RPMI8226 (cell line): ENCODE data around the gene CENPA.

Experiments used
- DNase-seq: peaks from one replicate; pipeline ENCODE4 v3.0.0-alpha.2; 2015

Gene CENPA

DNA sequence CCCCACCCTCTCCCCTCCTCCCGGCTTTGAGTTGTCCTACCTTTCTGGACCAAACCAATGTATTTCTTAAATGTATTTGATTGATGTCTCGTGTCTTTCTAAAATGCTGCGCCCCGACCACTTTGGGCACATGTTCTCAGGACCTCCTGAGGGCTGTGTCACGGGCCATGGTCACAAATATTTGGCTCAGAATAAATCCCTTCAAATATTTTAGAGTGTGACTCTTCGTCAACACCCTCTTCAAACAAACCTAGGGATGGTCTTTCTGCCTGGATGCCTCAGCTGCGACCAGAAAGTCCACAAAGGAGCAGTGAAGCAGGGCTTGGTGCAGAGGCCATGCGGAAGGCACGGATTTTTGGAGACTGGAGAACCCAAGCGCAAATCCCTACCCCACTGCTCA lies 22.8 kb upstream of the CENPA start:
- DNase-seq = no peak

DNA sequence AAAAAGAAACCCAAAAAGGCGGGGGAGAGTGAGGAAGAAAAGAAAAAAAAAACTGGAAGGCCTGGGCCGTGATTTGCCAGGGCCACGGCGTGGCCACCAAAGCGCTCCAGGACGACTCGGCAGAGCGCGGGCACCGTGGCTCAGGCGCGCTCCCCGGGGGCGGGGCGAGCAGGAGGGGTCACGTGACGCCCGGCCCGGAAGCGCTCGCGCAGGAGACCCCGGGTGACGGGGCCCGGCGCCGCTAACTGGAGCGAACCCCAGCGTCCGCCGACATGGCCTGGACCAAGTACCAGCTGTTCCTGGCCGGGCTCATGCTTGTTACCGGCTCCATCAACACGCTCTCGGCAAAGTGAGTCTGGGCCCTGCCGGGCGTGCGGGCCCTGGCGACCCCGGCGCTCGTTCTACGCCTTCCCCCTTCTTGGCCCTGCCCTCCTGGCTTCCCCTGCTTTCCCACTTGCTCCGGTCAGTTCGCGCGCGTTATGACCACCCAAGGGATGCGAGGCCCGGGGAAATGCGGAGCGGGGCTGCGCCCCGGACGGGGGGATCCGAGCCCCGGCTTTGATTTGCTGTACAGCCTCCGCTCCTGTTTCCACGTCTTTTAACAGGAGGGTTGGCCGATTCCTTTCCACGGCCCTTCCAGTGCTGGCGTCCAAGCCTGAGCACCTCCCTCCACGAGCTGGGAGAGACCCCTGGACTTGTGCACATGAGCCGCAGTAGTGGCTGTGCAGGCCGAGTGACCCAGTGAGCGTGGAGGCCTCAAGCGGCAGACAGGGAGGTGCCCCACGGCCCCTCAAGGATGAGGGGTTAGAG lies 21.6 kb upstream of the CENPA start, which contains the start of gene SLC35F6:
Gene SLC35F6, plus strand, starts transcription at position 207 of the 810 bp plus-strand sequence. Its CDS starts 66 bp downstream, at position 273.
- DNase-seq = peak; percentile 89

DNA sequence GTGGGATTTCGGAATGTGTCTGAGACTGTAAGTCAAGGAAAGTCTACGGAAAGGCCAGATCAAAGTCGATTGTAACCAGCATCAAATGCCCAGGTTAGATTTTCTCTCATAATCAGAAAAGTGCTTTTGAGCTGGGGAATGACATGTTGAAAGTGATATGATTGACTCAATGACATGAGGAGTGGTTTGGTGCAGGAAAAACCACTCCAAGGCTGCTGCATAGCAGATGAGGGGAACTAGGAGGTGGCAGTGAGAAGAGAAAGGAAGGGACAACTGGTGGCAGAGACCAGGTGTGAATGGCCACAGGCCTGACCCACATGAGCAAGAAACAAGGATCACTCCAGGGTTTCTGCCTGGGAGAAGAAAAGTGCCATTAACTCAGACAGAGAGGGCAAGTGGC lies 20.9 kb upstream of the CENPA start:
- no peak for DNase-seq

DNA sequence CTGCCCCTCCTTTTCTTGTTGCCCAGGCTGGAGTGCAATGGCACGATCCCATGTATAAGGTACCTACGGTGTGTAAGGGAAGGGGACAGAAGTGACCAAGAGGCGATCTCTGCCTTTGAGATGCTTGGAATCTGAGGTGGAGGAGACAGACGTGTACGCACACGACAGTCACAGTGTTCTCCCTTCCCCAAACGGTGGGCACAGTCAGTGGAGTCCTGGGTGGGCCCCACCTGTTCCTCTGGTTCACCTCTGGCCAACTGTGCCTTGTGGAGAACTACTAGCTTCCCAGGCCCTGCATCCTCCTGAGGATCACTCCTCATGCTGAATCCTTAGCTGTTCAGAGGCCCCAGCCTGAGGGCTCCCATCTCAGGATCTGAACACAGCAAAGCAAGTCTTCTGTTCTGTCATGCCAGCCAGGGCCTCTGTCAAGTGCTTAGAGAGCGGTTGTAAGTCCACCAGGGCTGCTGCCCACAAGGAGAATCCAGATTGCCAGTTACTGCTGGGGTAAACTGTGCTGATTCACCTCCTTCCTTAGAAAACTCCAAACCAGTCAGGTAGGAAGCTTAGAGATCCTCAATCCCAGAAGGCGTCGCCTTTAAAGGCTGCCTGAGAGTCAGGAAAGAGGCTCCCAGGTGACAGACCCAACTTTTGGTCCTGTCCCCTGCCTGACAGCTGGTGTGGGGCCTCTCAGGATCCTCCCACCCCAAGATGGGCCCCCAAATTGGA lies 20.2 kb upstream of the CENPA start:
- DNase-seq = no peak

DNA sequence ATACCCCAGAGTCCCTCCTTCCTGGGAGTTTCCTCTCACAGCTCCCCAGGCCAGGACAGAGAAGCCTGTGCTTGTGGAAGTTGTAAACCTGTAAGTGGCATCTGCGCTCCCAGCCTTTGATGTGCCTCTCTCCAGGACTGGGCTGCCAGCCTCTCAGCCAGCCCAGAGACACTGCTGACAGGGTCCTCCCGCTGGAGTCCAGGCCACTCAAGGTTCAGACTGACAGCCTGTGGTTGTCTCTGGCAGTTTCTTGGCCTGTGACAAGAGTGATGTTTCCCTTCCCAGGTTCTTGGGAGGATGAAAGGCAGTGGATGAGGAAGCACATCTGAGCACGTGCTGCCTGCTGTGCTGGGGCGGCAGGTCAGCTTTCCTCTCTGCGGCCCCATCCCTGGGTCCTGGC lies 18.7 kb upstream of the CENPA start:
- DNase-seq = no peak

DNA sequence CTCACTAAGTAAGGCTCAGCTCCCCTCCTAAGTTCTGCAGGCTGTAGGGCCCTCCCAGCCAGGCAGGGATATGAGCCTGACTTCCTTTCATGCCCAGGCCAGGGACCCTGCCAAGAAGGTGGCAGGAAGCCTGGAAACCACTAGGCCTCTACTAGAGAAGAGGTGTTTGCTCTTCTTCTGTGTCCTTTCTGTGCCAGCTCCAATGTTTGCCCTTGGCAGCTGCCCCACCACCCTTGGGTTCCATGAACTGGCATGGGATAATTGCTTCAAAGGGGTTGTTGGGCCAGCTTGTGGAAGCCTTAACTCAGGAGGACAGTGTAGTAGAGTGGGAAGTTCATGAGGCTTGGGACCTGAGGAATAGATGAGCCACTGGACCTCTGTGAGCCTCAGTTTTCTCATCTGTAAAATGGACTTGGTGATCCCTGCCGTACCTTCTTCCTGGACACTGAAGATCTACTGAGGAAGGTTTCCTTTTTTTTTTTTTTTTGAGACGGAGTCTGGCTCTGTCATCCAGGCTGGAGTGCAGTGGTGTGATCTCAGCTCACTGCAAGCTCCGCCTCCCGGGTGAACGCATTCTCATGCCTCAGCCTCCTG lies 17.9 kb upstream of the CENPA start:
- DNase-seq = no peak

DNA sequence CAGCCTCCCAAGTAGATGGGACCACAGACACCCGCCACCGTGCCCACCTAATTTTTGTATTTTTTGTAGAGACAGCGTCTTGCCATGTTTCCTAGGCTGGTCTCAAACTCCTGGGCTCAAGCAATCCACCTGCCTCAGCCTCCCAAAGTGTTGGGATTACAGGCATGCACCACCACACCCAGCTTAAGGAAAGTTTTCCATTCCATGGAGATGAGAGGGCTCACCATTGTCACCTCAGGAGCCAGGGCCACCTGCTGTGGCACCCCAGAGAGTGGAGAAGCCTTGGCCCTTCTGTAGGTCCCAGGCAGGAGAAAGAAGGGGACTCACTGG lies 17.1 kb upstream of the CENPA start:
- DNase-seq = no peak

DNA sequence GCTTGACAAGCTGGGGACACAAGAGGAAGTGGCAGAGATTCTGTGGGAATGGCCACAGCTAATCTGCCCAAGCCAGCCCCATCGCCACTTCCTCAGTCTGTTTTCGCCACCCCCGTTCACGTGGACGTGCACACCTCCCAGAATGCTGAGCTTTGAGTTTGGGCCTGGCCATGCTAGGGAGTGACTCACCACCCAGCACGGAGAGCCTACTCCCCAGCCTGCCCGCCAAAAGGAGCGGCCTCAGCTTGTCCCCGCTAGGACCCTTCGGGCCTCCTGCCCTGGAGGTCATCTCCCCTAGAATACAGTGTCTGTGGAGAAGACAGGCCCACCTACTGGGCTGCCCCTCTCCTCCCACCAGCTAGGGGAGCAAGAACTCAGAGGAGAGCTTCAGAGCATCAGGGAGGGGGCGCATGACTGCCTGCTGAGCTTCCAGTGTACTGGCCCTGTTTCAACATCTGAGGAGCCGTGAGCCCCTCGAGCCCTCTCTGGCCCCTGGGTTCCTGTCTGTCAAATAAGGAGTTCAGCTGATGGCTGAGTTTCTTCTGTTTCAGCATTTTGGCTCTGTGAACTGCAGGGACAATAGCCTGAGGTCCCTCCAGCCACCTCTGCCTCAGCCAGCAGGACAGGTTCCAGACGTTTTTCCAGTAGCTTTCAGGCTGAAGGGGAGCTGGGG lies 16.6 kb upstream of the CENPA start:
- no peak for DNase-seq

DNA sequence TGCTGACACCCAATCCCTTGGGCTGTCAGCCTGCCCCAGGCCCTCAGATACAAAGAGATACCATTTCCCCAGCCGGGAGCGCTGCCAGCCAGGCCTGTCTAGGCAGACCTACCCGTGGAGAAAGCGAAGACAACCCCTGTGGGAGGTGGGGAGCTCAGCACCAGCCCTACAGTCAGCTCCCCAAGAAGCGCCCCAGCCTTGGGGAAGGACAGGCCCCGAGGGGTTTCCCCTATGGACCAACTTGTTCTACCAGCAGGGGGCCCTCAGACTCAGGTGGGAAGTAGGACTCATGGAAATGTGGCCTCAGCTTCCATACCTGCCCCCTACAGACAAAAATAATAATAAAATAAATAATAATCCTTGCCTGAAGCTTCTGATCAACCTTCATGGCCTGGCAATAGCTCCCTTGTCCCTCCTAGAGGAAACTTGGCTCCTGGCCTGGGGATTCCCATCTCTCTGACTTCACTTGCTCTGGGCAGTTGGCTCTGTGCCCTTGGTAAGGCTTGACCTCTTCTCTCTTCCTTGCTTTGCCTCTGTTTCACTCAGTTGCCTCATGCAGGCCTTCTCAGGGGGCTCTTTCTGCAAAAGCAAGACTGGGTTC lies 14.8 kb upstream of the CENPA start:
- peak; percentile 40 for DNase-seq

DNA sequence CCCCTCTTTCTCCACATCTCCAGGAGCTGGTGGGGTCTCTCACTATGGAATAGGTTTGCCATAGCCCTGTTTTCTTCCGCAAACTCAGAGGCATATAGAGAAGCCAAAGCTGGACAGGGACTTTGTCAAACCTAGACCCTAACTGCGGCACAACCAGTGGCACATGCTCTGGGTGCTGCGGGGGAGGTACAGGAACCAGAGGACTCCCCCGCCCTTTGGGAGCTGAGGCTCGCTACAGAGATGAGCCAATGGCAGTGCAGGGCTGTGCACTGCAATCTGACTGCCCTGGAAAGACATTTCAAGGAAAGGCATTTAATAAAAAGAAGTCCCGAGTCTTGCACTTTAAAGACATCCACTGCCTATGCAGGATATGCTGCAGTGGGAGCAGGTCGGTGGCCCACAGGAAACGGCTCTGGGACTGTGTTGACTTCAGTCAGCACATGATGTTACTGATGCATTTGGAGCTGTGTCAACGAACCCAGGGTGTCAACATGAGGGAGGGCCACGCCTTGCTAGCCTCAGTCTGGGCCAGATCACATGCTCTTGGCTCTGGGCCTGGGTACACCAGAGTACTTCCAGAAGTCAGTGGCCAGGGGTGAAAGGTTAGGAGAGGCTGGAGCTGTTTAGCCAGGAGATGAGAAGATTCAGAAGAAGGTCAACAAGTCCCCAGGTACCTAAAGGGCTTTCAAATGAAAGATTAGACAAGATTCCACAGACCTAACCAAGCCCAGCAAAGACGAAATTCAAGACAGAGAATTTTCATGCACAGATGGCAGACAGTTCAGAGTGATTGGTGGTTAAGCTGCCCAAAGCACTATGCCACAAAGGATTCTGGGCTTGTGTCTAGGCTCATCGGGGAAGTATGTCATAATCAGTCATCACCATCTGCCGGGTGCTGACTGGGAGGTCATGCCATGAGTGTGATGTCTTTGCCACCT lies 13.5 kb upstream of the CENPA start:
- DNase-seq = no peak

DNA sequence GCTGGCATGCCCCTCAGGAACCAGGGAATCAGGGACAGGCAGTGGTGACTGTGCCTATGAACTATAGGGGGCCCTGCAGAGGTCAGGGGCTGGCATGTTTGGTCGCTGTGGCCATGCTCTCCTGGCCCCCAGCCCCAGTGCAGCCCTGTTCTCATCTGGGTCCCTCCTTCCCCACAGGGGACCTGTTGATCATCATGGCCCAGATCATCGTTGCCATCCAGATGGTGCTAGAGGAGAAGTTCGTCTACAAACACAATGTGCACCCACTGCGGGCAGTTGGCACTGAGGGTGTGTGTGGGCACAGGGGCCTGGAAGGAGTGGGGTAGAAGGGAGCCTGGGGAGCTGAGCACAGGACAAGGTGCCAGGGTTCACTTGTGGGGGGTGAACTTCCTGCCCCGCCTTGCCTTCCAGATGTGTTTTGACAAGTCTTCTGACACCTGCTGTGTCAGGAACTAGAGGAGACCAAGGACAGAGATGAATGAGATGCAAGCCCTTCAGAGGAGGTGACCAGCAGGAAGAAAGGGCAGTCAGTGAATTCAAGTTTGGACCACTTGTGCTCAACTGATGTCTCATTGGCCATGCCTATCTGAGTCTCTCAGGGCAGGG lies 9.6 kb upstream of the CENPA start:
- no peak for DNase-seq

DNA sequence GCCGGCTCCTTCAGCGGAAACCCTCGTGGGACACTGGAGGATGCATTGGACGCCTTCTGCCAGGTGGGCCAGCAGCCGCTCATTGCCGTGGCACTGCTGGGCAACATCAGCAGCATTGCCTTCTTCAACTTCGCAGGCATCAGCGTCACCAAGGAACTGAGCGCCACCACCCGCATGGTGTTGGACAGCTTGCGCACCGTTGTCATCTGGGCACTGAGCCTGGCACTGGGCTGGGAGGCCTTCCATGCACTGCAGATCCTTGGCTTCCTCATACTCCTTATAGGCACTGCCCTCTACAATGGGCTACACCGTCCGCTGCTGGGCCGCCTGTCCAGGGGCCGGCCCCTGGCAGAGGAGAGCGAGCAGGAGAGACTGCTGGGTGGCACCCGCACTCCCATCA lies 7.8 kb upstream of the CENPA start:
- no peak for DNase-seq

DNA sequence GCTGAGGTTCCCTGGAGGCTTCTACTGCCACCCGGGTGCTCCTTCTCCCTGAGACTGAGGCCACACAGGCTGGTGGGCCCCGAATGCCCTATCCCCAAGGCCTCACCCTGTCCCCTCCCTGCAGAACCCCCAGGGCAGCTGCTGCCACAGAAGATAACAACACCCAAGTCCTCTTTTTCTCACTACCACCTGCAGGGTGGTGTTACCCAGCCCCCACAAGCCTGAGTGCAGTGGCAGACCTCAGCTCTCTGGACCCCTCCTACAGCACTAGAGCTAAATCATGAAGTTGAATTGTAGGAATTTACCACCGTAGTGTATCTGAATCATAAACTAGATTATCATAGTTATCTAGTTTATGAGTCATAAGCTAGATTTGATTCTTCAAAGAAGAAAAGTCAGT lies 7.3 kb upstream of the CENPA start:
- DNase-seq = no peak

DNA sequence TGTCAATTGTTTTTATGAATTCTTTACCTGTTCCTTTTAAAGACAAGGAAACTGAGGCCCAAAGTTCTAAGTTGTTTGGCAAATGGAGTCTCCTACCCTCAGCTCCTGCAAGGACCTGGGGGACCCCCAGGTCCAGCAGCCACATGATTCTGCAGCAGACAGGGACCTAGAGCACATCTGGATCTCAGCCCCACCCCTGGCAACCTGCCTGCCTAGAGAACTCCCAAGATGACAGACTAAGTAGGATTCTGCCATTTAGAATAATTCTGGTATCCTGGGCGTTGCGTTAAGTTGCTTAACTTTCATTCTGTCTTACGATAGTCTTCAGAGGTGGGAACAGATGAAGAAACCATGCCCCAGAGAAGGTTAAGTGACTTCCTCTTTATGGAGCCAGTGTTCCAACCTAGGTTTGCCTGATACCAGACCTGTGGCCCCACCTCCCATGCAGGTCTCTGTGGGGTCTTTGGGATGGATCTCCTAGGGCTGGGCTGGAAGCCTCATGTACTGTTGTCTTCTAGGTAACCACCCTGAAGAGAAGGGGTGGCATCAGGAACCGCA lies 5.6 kb upstream of the CENPA start:
- DNase-seq = no peak

DNA sequence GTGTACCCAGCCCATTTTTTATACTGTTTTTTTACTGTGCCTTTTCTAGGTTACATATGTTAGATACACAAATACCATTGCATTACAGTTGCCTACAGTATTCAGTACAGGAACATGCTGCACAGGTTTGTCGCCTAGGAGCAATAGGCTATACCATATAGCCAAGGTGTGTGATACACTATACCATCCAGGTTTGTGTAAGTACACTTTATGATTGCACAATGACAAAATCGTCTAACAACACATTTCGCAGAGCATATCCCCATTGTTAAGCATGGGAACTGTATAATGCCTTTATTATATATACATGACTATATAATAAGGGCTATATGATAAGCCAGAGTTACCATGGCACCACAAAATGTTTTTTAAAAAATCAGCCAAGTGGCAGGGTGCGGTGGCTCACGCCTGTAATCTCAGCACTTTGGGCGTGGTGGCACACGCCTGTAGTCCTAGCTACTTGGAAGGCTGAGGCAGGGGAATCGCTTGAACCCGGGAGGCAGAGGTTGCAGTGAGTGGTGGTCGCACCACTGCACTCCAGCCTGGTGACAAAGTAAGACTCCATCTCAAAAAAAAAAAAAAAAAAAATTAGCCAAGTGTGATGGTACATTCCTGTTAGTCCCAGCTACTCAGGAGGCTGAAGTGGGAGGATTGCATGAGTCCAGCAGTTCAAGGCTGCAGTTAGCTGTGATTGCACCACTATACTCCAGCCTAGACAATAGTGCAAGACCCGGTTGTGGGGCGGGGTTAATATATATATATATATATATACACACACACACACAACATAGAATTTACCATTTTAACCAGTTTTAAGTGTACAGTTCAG lies 2.8 kb upstream of the CENPA start:
- no peak for DNase-seq

DNA sequence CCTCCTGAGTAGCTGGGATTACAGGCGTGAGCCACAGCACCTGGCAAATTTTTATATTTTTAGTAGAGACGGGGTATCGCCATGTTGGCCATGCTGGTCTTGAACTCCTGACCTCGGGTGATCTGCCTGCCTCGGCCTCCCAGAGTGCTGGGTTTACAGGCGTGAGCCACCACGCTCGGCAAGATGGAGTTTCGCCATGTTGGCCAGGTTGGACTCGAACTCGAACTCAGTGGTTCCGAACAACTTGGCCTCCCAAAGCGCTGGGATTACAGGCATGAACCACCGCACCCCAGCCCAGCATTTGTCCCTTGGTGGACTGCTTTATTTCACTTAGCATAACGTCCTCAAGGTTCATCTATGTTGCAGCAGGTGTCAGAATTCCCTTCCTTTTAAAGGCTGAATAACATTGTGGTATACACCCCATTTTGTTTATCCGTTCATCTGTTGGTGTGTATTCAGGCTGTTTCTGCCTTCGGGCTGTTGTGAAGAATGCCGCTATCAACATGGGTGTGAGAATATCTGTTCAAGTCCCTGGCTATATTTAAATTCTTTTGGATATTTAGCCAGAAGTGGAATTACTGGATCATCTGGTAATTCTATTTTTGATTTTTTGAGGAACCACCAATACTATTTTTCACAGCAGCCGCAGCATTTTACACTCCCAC lies 1.2 kb upstream of the CENPA start:
- no peak for DNase-seq

DNA sequence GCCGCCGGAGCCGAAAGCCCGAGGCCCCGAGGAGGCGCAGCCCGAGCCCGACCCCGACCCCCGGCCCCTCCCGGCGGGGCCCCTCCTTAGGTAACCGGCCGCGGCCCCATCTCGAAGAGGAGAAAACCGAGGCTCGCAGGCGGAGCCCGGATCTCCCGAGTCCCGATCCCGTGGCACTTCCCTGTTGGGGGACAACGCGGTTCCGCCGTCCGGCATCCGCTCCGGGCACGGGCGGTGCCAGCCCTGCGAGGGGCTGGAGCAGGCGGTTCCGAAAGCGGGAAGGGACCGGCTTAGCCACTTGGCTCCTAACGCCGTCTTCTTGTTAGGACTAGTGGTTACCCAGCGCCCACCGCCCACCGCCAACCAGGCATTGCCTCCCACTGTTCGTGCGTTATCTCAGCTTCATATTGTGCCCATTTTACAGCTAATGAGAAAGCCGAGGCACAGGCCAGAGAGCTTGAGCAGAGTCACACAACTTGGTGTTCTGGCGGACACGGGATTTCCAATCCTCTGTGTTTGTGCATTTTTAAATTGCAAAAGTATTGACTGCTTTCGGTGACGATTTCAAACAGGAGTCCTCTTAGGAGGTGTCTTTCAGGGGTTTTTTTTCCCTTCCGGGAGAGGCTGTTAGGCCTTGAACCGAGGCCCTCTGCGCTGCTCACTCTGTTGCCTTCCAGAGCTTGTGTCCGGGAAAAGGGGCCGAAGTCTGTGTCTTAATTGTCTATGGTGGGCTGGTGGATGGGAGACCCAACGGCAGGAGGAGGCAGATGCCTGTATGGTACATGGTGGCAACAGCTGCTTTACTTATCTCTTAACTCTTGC lies 562 bp downstream of the CENPA start:
- DNase-seq = peak; percentile 53

DNA sequence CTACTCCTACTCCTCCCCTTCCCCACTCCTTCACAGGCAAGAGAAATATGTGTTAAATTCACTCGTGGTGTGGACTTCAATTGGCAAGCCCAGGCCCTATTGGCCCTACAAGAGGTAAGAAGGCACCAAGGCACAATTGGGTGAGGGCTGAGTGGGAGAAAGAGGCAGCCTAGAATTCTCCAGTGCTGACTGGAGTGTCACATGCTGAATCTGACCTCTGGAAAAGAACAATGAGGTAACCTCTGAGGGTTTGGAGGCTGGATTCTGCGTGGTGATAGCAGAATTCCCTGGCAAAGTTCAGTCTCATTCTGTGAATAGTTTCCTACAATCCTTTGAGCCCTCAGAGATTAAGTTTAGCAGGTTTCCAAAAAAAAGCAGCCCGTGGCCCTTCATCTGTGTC lies 6.9 kb downstream of the CENPA start:
- DNase-seq = no peak

DNA sequence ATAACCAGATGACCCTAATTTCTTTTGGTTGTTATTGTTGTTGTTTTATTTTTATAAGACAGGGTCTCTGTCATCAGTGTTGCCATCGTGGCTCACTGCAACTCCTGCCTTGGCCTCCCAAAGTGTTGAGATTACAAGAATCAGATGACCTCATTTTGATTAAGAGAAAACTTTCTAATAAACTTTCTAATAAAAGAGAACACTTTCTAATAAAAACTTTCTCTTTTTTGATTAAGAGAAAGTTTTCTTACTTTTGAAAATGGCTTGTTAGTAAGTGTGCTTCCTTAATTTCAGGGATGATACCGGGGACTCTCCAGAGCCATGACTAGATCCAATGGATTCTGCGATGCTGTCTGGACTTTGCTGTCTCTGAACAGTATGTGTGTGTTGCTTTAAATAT lies 7.7 kb downstream of the CENPA start:
- no peak for DNase-seq
